ENCODE data around the gene PBX2.
"Not testable (repeated sequence)": the region's sequence is repeated elsewhere in the genome, so short reads cannot be mapped to it uniquely, and the experiment has no call there.

PBX2 gene

DNA sequence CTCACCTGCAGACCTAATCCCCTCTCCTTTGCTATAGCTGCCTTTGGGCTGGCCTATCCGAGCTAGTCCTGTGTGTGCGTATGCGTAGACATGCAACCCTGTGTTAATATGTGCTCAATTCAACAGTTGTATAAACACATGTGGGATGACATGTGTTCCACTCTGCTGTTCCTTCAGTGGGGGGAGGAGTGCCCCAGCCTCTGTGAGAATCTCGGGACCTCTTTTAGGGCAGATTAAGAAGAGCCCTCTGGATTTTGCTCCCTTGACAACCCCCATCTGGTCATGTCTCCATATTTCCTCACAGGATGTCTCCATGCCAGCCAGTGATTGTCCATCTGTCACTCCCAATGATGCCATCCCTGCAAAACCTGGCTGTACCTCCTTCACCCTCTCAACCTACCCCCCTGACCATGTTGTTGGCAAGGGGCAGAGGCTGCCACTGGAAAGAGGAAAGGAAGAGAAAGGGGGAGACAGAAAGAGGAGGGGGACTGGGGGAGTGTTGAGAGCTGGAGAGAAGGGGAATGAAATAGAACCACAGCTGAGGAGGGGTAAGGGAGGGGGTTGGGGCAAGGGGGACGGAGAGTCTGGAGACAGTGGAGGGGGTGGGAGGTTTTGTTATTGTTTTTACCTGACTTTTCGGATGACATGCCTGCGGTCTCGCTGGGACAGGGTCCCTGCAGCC lies 38.7 kb downstream of the PBX2 start:
- no peak for DNase-seq (ENCODE audit: low read depth)

DNA sequence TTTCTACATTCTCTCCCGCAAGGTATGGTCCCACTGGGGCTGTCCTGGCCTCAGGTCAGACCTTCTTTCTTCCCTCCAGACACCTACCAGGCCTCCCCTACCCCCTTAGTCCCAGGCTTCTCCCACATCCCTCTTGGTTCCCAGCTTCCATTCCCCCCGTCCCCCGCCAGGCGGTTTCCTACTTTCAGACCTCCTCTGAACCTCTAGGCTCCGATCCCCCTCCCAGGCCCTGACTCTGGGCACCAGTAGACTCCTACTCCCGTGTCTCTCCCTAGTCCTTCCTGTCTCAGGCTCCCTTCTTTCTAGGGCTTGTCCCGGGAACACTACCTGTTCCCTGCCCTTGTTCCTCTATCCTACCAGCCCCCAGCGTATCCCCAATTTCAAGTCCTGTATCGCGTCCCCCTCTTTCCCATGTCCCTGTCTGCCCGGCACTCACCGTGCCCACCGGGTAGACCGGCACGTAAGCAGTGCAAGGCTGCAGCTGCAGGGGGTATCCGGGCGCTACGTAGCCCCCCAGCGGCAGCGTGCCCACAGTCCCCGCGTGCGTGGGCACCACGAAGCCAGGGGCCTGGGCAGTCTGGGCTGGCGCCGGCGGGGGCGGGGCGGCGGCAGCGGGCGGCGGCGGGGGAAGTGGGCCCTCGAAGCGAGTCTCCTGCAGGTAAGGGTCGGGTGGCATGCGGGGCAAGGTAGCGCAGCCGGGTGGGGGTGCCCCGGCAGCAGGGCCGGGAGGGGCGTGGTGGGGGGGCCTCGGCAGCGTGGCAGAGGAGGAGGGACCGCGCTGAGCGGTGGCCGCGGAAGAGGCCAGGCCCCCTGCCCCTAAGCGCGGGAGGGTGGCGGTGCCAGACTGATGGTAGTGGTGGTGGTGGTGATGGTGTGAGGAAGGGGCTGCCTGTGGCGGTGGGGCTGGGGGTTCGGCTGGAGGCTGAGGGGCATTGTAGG lies 39.8 kb downstream of the PBX2 start:
- DNase-seq (ENCODE audit: low read depth), result no peak

DNA sequence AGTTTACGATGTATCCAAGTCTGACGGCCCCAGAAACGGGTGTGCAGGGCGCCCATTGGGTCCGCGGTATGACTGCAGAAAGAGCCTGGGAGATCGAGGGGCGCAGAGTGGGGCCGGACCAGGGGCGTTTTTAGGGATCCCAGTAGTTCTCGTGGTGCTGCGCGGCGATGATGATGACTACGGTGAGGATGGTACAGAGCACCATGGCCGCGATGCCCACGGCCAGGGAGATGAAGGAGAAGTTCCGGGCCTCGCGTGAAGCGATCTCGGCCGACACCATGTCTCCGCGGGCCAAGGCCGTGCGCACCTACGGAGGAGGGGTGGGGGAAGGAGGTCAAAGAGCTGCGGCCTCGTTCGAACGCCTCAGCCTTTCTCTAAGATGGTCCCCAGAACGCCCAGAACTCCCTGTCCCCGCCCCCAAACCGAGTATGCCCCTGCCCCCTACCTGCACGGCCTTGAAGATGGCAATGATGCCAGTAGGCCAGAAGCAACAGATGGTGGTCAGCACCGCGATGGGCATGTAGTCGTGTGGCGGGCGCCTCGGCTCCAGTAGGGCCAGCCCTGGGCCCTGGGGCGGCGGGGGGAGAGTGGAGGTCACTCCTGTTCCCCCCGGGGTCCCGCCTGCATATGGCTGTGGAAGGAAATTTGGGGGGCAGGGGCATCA lies 40.8 kb downstream of the PBX2 start:
- no peak for DNase-seq (ENCODE audit: low read depth)

DNA sequence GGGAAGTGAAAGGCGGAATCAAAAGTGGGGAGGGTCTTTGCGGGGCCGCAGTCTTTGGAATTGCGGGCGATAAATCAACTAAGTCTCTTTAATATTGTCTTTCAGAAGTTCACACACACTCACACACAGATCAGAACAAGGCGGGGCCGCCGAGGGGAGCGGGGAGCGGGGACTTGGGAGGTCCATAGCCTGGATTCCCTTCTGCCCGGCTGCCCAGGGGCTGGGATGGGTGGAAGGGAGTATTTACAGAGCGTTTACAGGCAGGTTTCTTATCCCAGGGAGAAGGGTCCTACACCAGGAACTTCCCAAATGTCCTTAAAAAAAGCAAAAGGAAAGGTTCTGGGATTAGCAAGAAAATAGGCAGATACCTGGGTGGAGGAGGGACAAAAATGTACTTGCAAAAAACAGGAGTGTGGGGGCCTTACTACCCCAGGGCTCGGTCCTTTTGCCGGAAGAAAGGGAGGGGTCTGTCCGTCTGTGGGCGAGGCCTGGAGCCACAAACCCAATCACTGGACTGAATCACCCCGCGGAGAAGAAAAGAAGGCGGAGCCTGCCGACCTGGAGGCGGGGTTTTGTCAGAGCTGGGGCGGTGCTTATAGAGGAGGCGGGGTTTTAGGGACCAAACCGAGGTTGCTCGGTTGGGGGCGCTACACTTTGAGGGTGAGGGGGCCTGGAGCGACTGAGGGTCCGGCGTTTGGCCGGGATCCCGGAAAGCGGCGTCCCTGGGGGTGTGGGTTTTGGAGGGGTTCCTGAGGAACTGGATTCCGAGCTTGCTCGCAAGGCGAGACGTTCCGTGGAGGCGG lies 41.5 kb downstream of the PBX2 start:
- DNase-seq (ENCODE audit: low read depth), result no peak

DNA sequence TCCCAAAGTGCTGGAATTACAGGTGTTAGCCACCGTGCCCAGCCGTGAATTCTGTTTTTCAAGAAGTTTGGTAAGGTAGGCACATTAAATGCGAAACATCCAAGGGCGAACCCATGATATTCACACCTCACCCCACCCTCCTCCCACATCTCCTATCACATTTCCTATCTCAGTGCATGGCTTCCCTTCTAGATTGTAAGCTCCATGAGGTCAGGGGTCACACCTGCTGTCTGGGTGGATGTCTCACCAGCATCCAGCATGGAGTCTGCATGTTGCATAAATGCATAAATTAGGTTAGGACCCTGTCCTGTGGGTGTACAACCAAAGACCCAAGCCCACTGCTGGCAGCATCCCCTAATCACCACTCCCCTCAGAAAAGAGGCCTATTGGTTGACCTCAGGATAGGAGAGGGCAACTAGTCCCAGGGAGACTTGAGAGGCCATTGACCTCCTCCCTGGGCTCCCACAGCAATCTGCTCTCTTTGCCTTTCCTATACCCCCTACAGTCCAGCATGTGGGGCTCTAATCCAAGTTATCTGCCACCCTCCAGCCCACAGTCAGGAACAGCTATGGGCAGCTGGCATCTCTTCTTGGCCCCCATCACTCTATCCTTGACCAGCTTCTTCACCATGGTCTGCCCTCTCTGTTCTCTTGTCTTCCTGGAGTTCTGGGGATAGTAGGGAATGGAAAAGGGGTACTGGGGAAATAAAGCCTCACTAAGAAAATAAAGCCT lies 42.4 kb downstream of the PBX2 start:
- DNase-seq (ENCODE audit: low read depth), result no peak

DNA sequence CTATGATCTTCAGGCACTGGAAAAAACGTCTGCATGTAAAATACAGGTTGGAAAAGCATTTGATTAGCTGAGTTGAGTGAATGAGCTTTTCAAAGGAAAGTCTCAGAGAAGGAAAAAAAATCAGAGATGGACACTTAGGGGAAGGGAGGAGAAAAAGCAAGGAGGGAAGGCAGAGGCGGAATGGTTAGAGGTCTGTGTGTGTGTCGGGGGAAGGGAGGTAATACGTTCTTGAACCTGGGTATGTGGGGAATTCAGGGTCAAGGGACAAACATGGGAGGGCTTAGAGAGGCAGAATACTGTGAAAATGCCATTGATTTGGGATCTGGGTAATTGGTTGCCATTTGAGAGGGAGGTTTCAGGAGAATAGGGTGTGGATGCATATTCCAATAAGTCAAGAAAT lies 43.3 kb downstream of the PBX2 start:
- DNase-seq (ENCODE audit: low read depth), result no peak

DNA sequence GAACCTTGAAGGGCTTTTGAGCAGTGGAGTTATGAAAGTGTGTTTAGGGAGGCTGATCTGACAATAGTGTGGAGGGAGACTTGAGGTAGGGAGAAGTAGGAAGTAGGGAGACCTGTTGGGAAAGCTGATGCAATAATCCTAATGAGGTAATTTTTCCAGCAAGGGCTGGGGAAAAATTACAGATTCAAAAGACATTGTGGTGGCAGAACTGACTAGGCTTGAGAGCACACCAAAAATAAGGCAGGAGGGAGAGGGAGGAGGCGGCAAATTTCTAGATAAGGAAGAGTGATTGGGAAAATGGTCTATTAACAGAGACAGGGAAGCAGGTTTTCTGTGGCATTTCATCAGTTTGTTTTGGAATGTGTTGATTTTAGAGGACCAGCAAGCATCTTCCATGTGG lies 43.7 kb downstream of the PBX2 start:
- DNase-seq (ENCODE audit: low read depth), result no peak

DNA sequence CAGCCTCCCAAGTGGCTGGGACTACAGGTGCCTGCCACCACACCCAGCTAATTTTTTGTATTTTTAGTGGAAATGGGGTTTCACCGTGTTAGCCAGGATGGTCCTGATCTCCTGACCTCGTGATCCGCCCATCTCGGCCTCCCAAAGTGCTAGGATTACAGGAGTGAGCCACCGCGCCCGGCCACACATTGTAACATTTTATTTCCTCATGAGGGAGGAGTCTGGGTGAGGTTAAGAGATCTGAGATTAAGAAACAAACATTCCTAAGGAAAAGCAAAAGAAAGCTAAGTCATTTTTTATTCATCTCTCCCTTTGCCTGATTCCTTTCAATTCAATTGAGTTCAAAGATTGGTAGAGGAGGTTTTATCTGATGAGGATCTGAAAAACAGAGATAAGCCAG lies 45.8 kb downstream of the PBX2 start:
- DNase-seq (ENCODE audit: low read depth), result not testable (repeated sequence)

DNA sequence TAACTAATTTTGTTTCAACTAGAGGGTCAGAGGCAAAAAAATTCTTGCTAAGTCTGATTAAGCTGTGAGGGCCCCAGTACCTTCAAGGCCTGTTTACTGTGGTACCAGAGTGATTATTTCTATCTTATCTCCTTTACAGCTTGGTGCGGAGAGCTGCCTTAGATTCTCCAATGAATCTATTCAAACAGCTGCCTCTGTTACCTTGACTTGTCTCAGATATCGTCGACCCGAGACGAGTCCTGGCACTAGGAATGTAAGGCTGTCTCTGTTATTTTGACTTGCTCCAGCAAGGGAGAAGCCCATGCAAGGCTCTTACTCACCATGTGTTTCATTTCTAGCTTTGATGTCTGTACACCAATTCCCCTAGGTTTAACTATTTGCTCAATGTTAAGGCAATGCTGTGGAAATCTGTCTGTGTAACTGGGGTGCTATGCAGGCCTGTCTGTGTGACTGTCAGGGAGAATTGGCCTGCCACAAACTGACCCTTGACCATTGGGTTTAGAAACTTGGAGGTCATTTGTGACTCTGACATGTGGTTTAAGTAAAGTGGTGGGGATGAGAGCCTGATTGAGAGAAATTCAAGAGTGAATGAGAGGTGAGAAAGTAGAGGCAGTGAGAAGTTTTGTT lies 49.5 kb downstream of the PBX2 start:
- no peak for DNase-seq (ENCODE audit: low read depth)

DNA sequence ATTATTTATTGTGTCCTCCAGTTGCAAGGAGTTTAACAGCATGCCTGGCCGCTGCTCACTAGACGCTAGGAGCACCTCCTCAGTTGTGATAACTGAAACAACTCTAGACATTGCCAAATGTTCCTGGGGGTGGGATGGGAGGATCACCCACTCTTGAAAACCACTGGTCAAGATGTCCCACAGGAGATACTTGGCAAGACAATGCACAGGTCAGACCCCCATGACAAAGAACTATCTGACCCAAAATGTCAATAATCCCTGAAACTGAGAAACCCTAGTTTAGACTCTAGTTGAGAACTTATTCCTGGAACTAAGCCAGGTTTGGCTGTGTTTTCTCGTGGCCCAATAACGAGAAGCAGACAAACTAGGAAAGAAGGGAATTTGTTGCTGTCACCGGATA lies 50.4 kb downstream of the PBX2 start:
- no peak for DNase-seq (ENCODE audit: low read depth)

DNA sequence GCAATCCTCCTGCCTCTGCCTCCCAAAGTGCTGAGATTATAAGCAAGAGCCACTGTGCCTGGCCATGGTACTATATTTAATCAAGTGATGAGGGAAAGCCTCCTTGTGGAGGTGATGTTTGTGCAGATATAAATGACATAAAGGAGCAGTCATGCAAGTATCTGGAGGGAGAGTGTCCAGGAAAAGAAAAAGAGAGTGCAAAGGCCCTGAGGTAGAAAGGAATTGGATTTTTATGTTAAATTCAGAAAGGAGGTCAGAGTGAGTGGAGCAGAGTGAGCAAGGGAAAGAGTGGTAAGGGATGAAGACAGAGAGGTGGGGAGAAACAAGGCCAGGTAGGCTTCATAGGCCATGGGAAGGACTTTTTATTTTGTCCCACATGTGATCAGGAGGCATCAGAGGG lies 52.5 kb downstream of the PBX2 start:
- DNase-seq (ENCODE audit: low read depth), result no peak

Measured in HS-27A (cell line).